Lower lobe of right lung (tissue), 2 donors: ENCODE measurements around the gene TMA16. TPM values are rescaled to one million over a fixed set of nuclear protein-coding genes. Genes with fewer than 3 reads are reported as not detected.

ENCODE experiments used
- ATAC-seq, 2 donors: fragments of 200-7000 bp; cut with Tn5 transposase; one replicate each; pipeline ENCODE4 v1.9.1; 2020 to 2022; ENCODE audit warnings: mild to moderate bottlenecking in 2 of 2, moderate library complexity in 2 of 2
- DNase-seq: peaks from one replicate; pipeline ENCODE4 v3.0.0-alpha.2; 2020
- H3K27ac ChIP-seq: fragments of 200-600 bp; one replicate; pipeline ENCODE4 v1.8.0; 2022
- H3K27me3 ChIP-seq: fragments of 200-600 bp; one replicate; pipeline ENCODE4 v1.8.0; 2022; ENCODE audit warnings: low read depth
- H3K36me3 ChIP-seq: fragments of 200-600 bp; one replicate; pipeline ENCODE4 v1.8.0; 2022; ENCODE audit warnings: mild to moderate bottlenecking
- H3K4me1 ChIP-seq: fragments of 200-600 bp; one replicate; pipeline ENCODE4 v1.8.0; 2022
- H3K4me3 ChIP-seq: fragments of 200-600 bp; one replicate; pipeline ENCODE4 v1.8.0; 2022; ENCODE audit warnings: mild to moderate bottlenecking
- H3K9me3 ChIP-seq: fragments of 200-600 bp; one replicate; pipeline ENCODE4 v1.8.0; 2022
- intact Hi-C: fragments of 100-400 bp; cut with DNase I; formaldehyde crosslinking; loops from one replicate; pipeline ENCODE4 v1.11.0; 2022
- total RNA-seq: library from RNA; stranded (reverse); fragmentation: NEBNext Ultra II Directional; extraction: Animal tissue kit (Norgen Biotek cat#: 25700); gene quantifications from one replicate; pipeline ENCODE4 v1.2.1, GENCODE V29; 2021
- TF ChIP-seq, protein P1 (sequence below): fragments of 200-600 bp; IDR thresholded peaks from one replicate; pipeline ENCODE4 v1.8.0; 2022; ENCODE audit warnings: antibody characterized with exemption, mild to moderate bottlenecking
- donor health status: DM: no; HTN: yes; CAD: no; lungs with severe emphysema.

Gene TMA16
- total RNA-seq, 1 donor from 2014 or later, result 19.7 TPM

GRCh38 chr4:163467082-163467770 is 27.3 kb upstream of the TMA16 start:
- no peak overlapping the region for H3K4me3 ChIP-seq
- intact Hi-C loops, result no loop called here
- no peaks in the 10 kb centered on the region for H3K9me3 ChIP-seq
- ATAC-seq, result no peak
- no peaks in the 10 kb centered on the region for H3K36me3 ChIP-seq
- H3K27ac ChIP-seq, result no peak overlapping the region
- H3K4me1 ChIP-seq, result no peaks in the 10 kb centered on the region
- DNase-seq, result no peak
- H3K27me3 ChIP-seq, result no peaks in the 10 kb centered on the region
- TF ChIP-seq, protein P1, sequence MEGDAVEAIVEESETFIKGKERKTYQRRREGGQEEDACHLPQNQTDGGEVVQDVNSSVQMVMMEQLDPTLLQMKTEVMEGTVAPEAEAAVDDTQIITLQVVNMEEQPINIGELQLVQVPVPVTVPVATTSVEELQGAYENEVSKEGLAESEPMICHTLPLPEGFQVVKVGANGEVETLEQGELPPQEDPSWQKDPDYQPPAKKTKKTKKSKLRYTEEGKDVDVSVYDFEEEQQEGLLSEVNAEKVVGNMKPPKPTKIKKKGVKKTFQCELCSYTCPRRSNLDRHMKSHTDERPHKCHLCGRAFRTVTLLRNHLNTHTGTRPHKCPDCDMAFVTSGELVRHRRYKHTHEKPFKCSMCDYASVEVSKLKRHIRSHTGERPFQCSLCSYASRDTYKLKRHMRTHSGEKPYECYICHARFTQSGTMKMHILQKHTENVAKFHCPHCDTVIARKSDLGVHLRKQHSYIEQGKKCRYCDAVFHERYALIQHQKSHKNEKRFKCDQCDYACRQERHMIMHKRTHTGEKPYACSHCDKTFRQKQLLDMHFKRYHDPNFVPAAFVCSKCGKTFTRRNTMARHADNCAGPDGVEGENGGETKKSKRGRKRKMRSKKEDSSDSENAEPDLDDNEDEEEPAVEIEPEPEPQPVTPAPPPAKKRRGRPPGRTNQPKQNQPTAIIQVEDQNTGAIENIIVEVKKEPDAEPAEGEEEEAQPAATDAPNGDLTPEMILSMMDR, result no peak

- TF ChIP-seq, protein P1, result no peak
- H3K9me3 ChIP-seq, result no peaks in the 10 kb centered on the region
- no peaks in the 10 kb centered on the region for H3K4me1 ChIP-seq
- ATAC-seq (no peak), DNase-seq (no peak)
- no peak overlapping the region for H3K4me3 ChIP-seq
- H3K27me3 ChIP-seq, result no peaks in the 10 kb centered on the region
- no peaks in the 10 kb centered on the region for H3K36me3 ChIP-seq
- H3K27ac ChIP-seq, result no peak overlapping the region
- intact Hi-C loops, result no loop called here
These were observed 24.1 kb upstream of the TMA16 start for GRCh38 chr4:163470391-163470790.

- TF ChIP-seq, protein P1, result no peak
- Histone ChIP-seq H3K9me3 (no peaks in the 10 kb centered on the region), H3K27me3 (no peaks in the 10 kb centered on the region), H3K4me3 (no peak overlapping the region), H3K36me3 (no peaks in the 10 kb centered on the region), H3K27ac (no peak overlapping the region), H3K4me1 (no peaks in the 10 kb centered on the region)
- intact Hi-C loops, result no loop called here
- ATAC-seq (no peak), DNase-seq (no peak)
These were observed 21.4 kb upstream of the TMA16 start for GRCh38 chr4:163473130-163473529.

- no peaks in the 10 kb centered on the region for H3K4me1 ChIP-seq
- H3K9me3 ChIP-seq, result no peaks in the 10 kb centered on the region
- TF ChIP-seq, protein P1, result no peak
- intact Hi-C loops, result no loop called here
- H3K27ac ChIP-seq, result no peak within 1 kb of the TSS
- H3K36me3 ChIP-seq, result no peaks in the 10 kb centered on the region
- H3K4me3 ChIP-seq, result no peak within 1 kb of the TSS
- DNase-seq, result peak; percentile 49
- H3K27me3 ChIP-seq, result no peaks in the 10 kb centered on the region
- no peak for ATAC-seq
These were observed 20.9 kb upstream of the TMA16 start, which contains the start of gene TKTL2 for GRCh38 chr4:163473576-163473975. TKTL2 (minus strand) TSS chr4:163473754; CDS start chr4:163473734, 20 bp downstream.

- TF ChIP-seq, protein P1, result no peak
These were observed 20.5 kb upstream of the TMA16 start for GRCh38 chr4:163474027-163474426.

More at GRCh38 chr4:163474027-163474426, 20.5 kb upstream of the TMA16 start:
- no peaks in the 10 kb centered on the region for H3K36me3 ChIP-seq
- no peak for DNase-seq
- intact Hi-C loops, result no loop called here
- H3K4me3 ChIP-seq, result no peak overlapping the region
- ATAC-seq, result no peak
- no peaks in the 10 kb centered on the region for H3K9me3 ChIP-seq
- no peaks in the 10 kb centered on the region for H3K4me1 ChIP-seq
- H3K27ac ChIP-seq, result no peak overlapping the region
- no peaks in the 10 kb centered on the region for H3K27me3 ChIP-seq
